Endothelial cell of umbilical vein (primary cell): Measurements from ENCODE around the gene HMGCS2. TPM values are rescaled to one million over a fixed set of nuclear protein-coding genes. Genes with fewer than 3 reads are reported as not detected.

ENCODE experiments used
- BruUV-seq: library from RNA; stranded (reverse); fragments of 400-500 nt; replicated peaks from 2 replicates; lab custom pipeline; 2021; lab: Mats Ljungman, UMichigan
- CTCF ChIA-PET: fragments of 300-600, 350-600 bp; sonication (Branson Sonifier 250); formaldehyde crosslinking; loops from one replicate; lab custom pipeline; 2021; ENCODE audit warnings: antibody characterized with exemption, inconsistent platforms; lab: Charles Lee
- POLR2A ChIA-PET: fragments of 300-600, 350-600 bp; sonication (Branson Sonifier 250); formaldehyde crosslinking; loops from one replicate; lab custom pipeline; 2021; ENCODE audit warnings: antibody characterized with exemption, inconsistent platforms; lab: Charles Lee
- DNase-seq: peaks from one replicate; pipeline ENCODE4 v3.0.0-alpha.2; 2011; ENCODE audit warnings: low read depth, low spot score
- FAIRE-seq: peaks from 2 replicates; lab custom pipeline; 2011; peaks lifted over from hg19 to GRCh38; lab: Jason Lieb, UNC
- H2AFZ ChIP-seq: 2 replicates; pipeline ENCODE4 v1.6.0; 2012; ENCODE audit warnings: low read depth, low read length, control low read depth, inconsistent platforms
- H3K27ac ChIP-seq: 2 replicates; pipeline ENCODE4 v1.5.1; 2011; ENCODE audit warnings: low read depth, mild to moderate bottlenecking, control low read depth, low read length, moderate library complexity; ENCODE audit not compliant: insufficient read depth
- H3K27me3 ChIP-seq, 2 experiments: 2 replicates each; pipeline versions ENCODE4 v1.6.0 to v1.6.1; 2011; ENCODE audit warnings: low read length in 2 of 2, mixed read lengths in 1 of 2; ENCODE audit not compliant: control insufficient read depth in 2 of 2, insufficient read depth in 2 of 2
- H3K36me3 ChIP-seq, 2 experiments: 2 replicates in 1 of 2; 3 replicates in 1 of 2; pipeline ENCODE4 v1.5.1; 2011; ENCODE audit warnings: low read length in 2 of 2, mild to moderate bottlenecking in 1 of 2, moderate library complexity in 1 of 2; ENCODE audit not compliant: control insufficient read depth in 2 of 2, insufficient read depth in 2 of 2; ENCODE audit errors: extremely low read depth in 1 of 2
- H3K4me1 ChIP-seq: 3 replicates; pipeline ENCODE4 v1.5.1; 2011; ENCODE audit warnings: mild to moderate bottlenecking, low read length; ENCODE audit not compliant: control insufficient read depth, insufficient read depth; ENCODE audit errors: extremely low read depth
- H3K4me2 ChIP-seq: 2 replicates; pipeline ENCODE4 v1.6.1; 2011; ENCODE audit warnings: low read length, control low read depth, mixed read lengths; ENCODE audit not compliant: insufficient read depth
- H3K4me3 ChIP-seq, 3 experiments: fragments of 200-600 bp in 1 of 3; sonication (generic), shearing (Covaris generic) in 1 of 3; replicated peaks in 1 of 3; 2 replicates each; pipeline ENCODE4 v1.5.1; 2011 to 2016; ENCODE audit warnings: control low read depth in 3 of 3, low read length in 3 of 3, mild to moderate bottlenecking in 2 of 3, inconsistent platforms in 1 of 3, low read depth in 1 of 3, moderate library complexity in 1 of 3; ENCODE audit not compliant: insufficient read depth in 1 of 3
- H3K79me2 ChIP-seq: 2 replicates; pipeline ENCODE4 v1.6.0; 2012; ENCODE audit warnings: low read length, inconsistent platforms; ENCODE audit not compliant: control insufficient read depth, insufficient read depth
- H3K9ac ChIP-seq: replicated peaks from 2 replicates; pipeline ENCODE3; 2011; ENCODE audit warnings: low read length, control low read depth; ENCODE audit not compliant: insufficient read depth; ENCODE audit errors: extremely low read depth
- H3K9me1 ChIP-seq: replicated peaks from 3 replicates; pipeline ENCODE4 v1.6.0; 2011; ENCODE audit warnings: mild to moderate bottlenecking, low read length; ENCODE audit not compliant: control insufficient read depth, insufficient read depth; ENCODE audit errors: extremely low read depth
- H3K9me3 ChIP-seq: replicated peaks from 2 replicates; pipeline ENCODE4 v1.5.1; 2012; ENCODE audit warnings: low read length, inconsistent platforms; ENCODE audit not compliant: control insufficient read depth, insufficient read depth
- H4K20me1 ChIP-seq: replicated peaks from 2 replicates; pipeline ENCODE3; 2011; ENCODE audit warnings: mild to moderate bottlenecking, low read length; ENCODE audit not compliant: control insufficient read depth, insufficient read depth; ENCODE audit errors: extremely low read depth
- GATA2 ChIP-seq: IDR thresholded peaks from 2 replicates; pipeline ENCODE4 v1.7.0; 2011; ENCODE audit warnings: low read depth, mild to moderate bottlenecking, moderate library complexity, mixed read lengths, low read length; ENCODE audit not compliant: insufficient read length, insufficient read depth
- POLR2AphosphoS5 ChIP-seq: IDR thresholded peaks from 2 replicates; pipeline ENCODE4 v1.6.1; 2012; ENCODE audit warnings: low read depth, mild to moderate bottlenecking, control low read depth, low read length, moderate library complexity; ENCODE audit not compliant: insufficient read depth
- dilution Hi-C: fragments of 300-500 bp; cut with MboI; formaldehyde crosslinking; loops from one replicate; pipeline ENCODE4 v1.15.0; 2019; ENCODE audit warnings: low sequenced_read_pairs; ENCODE audit not compliant: extremely low pct_ligation_motif_present
- intact Hi-C: fragments of 100-400 bp; cut with micrococcal nuclease; formaldehyde crosslinking; loops from one replicate; pipeline ENCODE4 v1.10.0; 2022
- polyA plus RNA-seq, 4 experiments: library from polyadenylated mRNA; depleted of rRNA in 3 of 4; stranded (reverse) in 3 of 4; unstranded in 1 of 4; fragments of >200 nt; gene quantifications; 2 replicates each; pipeline versions ENCODE4 v1.2.1 to v1.2.3, GENCODE V29; 2011 to 2012; ENCODE audit warnings: missing spikeins in 1 of 4
- total RNA-seq: library from RNA; stranded (reverse); gene quantifications from 2 replicates; pipeline ENCODE4 v1.2.3, GENCODE V29; 2021

Gene HMGCS2
- total and polyA plus RNA-seq, 2 donors (not counting 3 experiments of a cell fraction or from before 2014, with no cell fraction given) = not detected

DNA sequence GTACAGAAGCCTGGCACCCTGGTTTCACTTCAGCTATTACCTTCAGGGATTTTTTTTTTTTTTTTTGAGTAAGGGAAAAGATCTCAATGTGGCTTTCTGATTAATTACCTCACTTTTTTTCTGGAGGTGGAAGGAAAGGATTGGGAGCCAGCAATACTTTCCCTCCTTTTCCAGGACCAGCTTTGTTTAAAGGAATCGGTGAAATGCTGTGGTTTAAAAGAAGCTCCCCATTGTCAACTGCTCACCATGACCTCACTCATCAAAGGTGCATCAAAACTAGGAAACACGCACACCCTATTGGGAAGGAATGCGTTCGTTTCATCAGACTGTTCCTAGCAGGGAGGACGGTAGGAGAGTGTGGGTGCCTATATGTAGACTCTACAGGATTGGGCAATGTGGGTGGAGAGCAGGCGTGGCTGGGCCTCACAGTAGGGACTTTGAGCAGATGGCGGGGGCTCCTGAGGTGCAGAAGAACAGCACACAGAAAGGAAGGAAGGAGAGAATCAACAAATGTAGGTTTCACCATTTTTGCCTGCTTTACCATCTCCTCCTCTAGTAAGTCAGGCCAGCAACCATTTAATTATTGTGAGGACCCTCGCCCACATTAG, 44.0 kb downstream of the HMGCS2 start:
- H3K4me3 ChIP-seq = no peak overlapping the region
- ChIA-PET CTCF (interaction anchor here (0.8 to 1.0 kb wide), 3 partner anchors 12 to 49 kb away, joined by 3 read pairs; no protein-coding TSS in a partner anchor), POLR2A (interaction anchor here (1.0 kb wide), 1 partner anchor 11 kb away, joined by 3 read pairs; no protein-coding TSS in a partner anchor)
- H4K20me1 ChIP-seq = no peaks in the 10 kb centered on the region
- no peak overlapping the region for H3K27ac ChIP-seq
- intact Hi-C loops = no loop called here
- no TSS peak for BruUV-seq
- H3K9me3 ChIP-seq = no peaks in the 10 kb centered on the region
- peaks cover 0 to 3% of the 10 kb centered on the region in 2 experiments for H3K36me3 ChIP-seq
- dilution Hi-C loops = no loop called here
- no peak for FAIRE-seq
- no peak overlapping the region for H2AFZ ChIP-seq
- DNase-seq = no peak
- no peaks in the 10 kb centered on the region for H3K9me1 ChIP-seq
- no peak overlapping the region for H3K4me2 ChIP-seq
- H3K9ac ChIP-seq = no peak overlapping the region
- H3K4me1 ChIP-seq = peaks cover 14% of the 10 kb centered on the region
- H3K79me2 ChIP-seq = no peaks in the 10 kb centered on the region
- no peak for TF ChIP-seq GATA2
- H3K27me3 ChIP-seq = no peaks in the 10 kb centered on the region

DNA sequence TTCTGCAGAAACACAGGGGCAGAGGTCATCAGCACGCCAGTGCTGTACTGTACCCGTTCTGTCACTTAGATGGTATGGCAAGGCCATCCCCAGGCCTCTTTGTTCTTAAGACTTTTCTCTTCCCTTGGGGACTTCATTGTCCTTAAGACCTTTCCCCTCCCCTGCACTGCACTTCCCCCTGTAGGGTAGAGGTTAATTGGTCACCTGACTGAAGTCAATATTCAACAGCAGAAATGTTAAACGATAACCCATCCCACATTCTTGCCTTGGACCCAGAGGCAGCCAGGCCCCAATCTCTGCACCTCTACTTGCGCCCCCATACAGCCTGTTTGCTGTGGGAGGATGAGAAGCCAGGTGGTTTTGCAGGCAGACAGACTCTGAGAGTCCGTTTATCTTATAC, 46.8 kb downstream of the HMGCS2 start:
- no peak overlapping the region for H3K27ac ChIP-seq
- ChIA-PET CTCF (no interaction called here), POLR2A (no interaction called here)
- no peaks in the 10 kb centered on the region for H3K27me3 ChIP-seq
- BruUV-seq = no TSS peak
- H3K9ac ChIP-seq = no peak overlapping the region
- H3K9me3 ChIP-seq = no peaks in the 10 kb centered on the region
- TF ChIP-seq POLR2AphosphoS5 = no peak
- no peak overlapping the region for H3K4me2 ChIP-seq
- no peaks in the 10 kb centered on the region for H3K9me1 ChIP-seq
- H3K79me2 ChIP-seq = no peaks in the 10 kb centered on the region
- intact Hi-C loops = no loop called here
- H3K4me3 ChIP-seq = no peak overlapping the region
- no peak for DNase-seq
- H2AFZ ChIP-seq = no peak overlapping the region
- no peaks in the 10 kb centered on the region for H3K36me3 ChIP-seq
- dilution Hi-C loops = no loop called here
- no peaks in the 10 kb centered on the region for H4K20me1 ChIP-seq
- H3K4me1 ChIP-seq = peaks cover under 1% of the 10 kb centered on the region
- no peak for FAIRE-seq
